ENCODE measurements around the gene MYBPC2. TPM values are rescaled to one million over a fixed set of nuclear protein-coding genes. Genes with fewer than 3 reads are reported as not detected.

MYBPC2 gene
- total RNA-seq, 1 donor from 2014 or later, result 9.3 TPM

Other genes with a start within 250 kb of the MYBPC2 start
- 38.4 TPM for gene MYH14, start 229.3 kb upstream of the MYBPC2 start, total RNA-seq
- 0.59 TPM for gene KCNC3, start 103.5 kb upstream of the MYBPC2 start, total RNA-seq
- gene NAPSA, start 67.3 kb upstream of the MYBPC2 start, total RNA-seq, result 0.59 TPM
- 26.0 TPM for gene NR1H2, start 56.4 kb upstream of the MYBPC2 start, total RNA-seq
- gene POLD1, start 48.5 kb upstream of the MYBPC2 start, total RNA-seq, result 16.0 TPM
- gene SPIB, start 14.0 kb upstream of the MYBPC2 start, total RNA-seq, result 0.30 TPM
- 27.5 TPM for gene EMC10, start 43.6 kb downstream of the MYBPC2 start, total RNA-seq
- 0.69 TPM for gene GARIN5A, start 44.0 kb downstream of the MYBPC2 start, total RNA-seq
- gene JOSD2, start 78.3 kb downstream of the MYBPC2 start, total RNA-seq, result 8.1 TPM
- not detected for gene ASPDH, start 81.0 kb downstream of the MYBPC2 start, total RNA-seq
- gene LRRC4B, start 135.5 kb downstream of the MYBPC2 start, total RNA-seq, result 5.1 TPM
- gene SYT3, start 207.0 kb downstream of the MYBPC2 start, total RNA-seq, result 0.10 TPM
- not detected for gene C19orf81, start 216.6 kb downstream of the MYBPC2 start, total RNA-seq